ENCODE measurements around the gene CNKSR3.

- TF ChIP-seq POLR2A (IDR thresholded peaks at IDR 0.05; ENCODE audit: low read depth, low read length) (no peak), POLR2AphosphoS5 (IDR thresholded peaks at IDR 0.05; ENCODE audit: low read depth, low read length) (no peak)
Observed at GRCh38 chr6:154382740-154383139, 127.7 kb downstream of the CNKSR3 start.
